Measurements from ENCODE around the gene PPM1H.

GRCh38 chr12:62914443-62915203 lies 20.3 kb downstream of the PPM1H start:
- no peak for TF ChIP-seq CEBPB (IDR thresholded peaks at IDR 0.05)
- no peak for TF ChIP-seq TAF1 (IDR thresholded peaks at IDR 0.05; ENCODE audit: low read depth)
- TF ChIP-seq, protein P1, sequence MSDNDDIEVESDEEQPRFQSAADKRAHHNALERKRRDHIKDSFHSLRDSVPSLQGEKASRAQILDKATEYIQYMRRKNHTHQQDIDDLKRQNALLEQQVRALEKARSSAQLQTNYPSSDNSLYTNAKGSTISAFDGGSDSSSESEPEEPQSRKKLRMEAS (IDR thresholded peaks at IDR 0.05): no peak
- no peak for TF ChIP-seq EGR1 (IDR thresholded peaks at IDR 0.05)
- TF ChIP-seq NFIC (IDR thresholded peaks at IDR 0.05): no peak
- no peak for TF ChIP-seq REST (IDR thresholded peaks at IDR 0.05; ENCODE audit: low read depth)
- TF ChIP-seq EP300 (IDR thresholded peaks at IDR 0.05; ENCODE audit: borderline replicate concordance): no peak
- no peak for TF ChIP-seq YY1 (IDR thresholded peaks at IDR 0.05; ENCODE audit: low read depth)
- TF ChIP-seq RAD21 (IDR thresholded peaks at IDR 0.05; ENCODE audit: low read depth): no peak
- no peak for TF ChIP-seq CREB1 (IDR thresholded peaks at IDR 0.05; ENCODE audit: low read depth)
- TF ChIP-seq TCF12 (IDR thresholded peaks at IDR 0.05; ENCODE audit: low read depth): no peak
- no peak for TF ChIP-seq TEAD4 (IDR thresholded peaks at IDR 0.05)
- TF ChIP-seq, protein P2, sequence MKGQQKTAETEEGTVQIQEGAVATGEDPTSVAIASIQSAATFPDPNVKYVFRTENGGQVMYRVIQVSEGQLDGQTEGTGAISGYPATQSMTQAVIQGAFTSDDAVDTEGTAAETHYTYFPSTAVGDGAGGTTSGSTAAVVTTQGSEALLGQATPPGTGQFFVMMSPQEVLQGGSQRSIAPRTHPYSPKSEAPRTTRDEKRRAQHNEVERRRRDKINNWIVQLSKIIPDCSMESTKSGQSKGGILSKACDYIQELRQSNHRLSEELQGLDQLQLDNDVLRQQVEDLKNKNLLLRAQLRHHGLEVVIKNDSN (IDR thresholded peaks at IDR 0.05): no peak
- no peak for TF ChIP-seq ZBTB7A (IDR thresholded peaks at IDR 0.05; ENCODE audit: low read depth)

Measured in Ishikawa (cell line).